Superior temporal gyrus (tissue), 1 donor: ENCODE measurements around the gene PAX5.

Source experiments
- DNase-seq: peaks from one replicate; pipeline ENCODE4 v3.0.0-alpha.2; 2016; ENCODE audit errors: extremely low spot score

Gene PAX5

DNA sequence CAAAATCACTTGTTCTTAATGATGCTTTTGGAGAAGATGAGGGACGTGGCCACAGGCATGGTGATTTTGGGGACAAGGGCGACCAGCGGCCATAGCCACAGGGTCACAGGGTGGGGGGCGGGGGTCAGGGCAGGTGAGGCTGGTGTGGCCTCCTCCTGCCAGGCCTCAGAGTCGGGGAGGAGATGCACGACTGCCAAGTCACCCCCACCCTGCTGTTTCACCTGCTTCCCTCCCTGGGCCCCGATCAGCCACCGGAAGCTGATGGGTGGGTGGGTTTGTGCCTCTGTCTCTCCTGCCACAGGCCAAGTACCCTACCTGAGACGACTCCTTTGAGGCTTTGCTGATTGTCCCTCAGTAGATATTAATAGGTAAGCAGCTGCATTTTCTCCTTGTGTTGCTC lies 199.3 kb downstream of the PAX5 start:
- no peak for DNase-seq

DNA sequence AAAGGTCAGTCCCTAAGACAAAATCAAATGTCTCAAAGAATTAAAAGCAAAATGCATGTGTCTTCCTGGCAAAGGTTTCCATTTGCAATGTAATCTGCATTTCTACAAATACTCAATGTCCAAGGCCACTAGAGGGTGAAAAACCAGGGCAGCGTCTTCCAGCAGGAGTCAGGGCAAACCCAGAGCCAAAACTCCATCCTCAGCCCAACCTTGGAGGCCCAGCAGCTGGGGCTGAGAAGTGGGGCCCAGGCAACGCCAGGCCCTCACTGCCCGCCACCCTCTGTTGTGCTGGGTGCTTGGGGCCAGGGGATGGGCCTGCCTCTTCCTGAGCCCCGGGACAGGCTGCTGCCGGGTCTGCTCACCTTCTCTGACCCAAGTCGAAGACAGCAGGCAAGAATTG lies 200.1 kb downstream of the PAX5 start:
- no peak for DNase-seq

DNA sequence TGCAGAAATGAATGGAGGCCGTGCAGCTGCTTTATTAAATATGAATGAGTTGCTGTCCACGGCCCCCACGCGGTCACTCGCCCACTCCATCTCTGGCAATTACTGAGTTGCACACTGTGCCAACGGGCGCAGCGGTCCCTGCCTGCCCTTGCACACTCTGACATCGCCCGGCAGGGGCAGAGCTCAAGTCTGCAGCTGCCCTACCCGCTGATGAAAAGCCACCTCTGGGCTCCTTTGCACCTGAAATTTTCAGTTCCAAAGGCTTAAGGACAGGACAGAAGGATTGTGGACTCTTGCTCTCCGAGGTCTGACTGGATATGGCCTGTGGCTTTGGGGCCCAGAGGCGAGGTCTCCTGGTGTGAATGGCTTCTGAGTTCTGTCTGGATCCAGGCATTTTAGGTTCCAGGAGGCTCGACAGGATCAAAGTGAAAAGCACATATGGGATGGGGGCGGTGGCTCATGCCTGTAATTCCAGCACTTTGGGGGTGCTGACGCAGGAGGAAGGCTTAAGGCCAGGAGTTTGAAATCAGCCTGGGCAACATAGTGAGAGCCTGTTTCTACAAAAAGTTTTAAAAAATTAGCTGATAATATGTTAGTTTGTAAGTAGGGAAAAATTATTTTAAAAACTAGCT lies 201.8 kb downstream of the PAX5 start:
- DNase-seq = no peak

DNA sequence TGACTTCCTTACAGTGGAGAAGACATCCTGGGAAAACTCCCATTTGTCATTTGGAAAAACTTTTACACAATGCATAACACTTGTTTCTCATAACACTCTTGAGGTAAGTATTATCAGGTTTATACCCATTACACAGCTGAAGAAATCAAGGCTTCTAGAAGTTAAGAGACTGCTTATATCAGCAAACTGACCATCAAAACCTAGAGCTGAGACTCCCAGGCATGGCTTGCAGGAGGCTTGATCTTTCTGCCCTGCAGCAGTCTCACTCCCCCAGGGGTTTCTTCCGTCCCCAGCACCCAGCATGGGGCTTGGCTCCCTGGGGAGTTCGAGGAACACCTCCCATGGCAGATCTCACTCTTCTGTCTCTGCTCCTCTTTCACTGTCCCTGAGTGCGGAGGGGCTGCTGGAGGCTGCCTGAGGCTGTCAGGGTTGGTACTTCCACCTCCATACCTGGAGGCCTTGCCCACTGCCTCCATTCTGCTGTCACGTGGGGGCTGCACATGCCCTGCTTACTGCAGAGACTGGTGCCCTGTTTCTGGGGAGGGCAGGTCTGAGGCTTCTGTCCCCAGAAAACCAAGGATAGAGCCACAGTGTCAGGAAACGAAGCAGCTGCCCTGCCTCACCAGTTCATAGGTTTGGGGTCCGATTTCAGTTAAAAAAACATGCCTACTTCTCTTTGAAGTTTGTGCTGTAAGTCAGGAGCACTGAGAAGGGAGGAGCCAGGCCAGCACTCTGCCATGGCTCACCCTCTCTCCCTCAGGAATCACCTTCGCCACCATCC lies 202.5 kb downstream of the PAX5 start:
- DNase-seq = no peak

DNA sequence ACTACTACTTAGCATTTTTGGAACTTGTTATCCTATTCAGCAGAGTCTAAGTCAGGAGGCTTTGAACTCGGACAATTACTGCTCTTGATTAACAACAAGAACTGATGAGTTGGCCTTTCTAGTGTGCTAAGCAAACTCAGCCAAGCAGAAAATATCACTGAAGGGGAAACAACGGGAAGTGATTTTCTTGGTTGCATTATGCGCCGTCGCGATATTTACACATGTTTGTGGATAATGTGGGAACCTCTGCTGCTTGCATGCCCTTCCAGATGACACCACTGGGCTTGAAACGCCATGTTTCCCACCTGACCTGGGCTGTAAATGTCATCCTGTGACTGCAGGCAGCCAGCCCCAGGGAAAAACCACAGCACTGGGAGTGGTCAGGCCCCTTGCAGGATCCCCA lies 205.5 kb downstream of the PAX5 start:
- no peak for DNase-seq

DNA sequence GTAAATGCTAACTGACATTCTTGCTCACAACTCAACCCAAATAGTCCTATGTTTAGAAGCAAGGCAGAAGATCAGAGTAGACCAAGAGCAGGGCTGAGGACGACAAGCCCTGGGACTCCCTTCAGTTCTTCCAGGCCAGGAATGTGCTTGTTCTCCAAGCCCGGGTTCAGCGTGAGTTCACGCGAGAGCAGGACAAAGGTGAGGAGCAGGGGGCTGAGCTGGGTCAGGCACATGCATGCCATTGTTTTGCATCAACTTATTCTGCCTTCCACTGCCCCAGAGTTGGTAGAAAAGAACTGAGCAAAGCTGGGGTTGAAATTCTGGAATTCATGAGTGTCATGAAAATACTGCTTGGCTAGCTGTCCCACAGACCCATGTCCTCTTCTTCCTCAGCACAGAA lies 206.5 kb downstream of the PAX5 start:
- no peak for DNase-seq

DNA sequence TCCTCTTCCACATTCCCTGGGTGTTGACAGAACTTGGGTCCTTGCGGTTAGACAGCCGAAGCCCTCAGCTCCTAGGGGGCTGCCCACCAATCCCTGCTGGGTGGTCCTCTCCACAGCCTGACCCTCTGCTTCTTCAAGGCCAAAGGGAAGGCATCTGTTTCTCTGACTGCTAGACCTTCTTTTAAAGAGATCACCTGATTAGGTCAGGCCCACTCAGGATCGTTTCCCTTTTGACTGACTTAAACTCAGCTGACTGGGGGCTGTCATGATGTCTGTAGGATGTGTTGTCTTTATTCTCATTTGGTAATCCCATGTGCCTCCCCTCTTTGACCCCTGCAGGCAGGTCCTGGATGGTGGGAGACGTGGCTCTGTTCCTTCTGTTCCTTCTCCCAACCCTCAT lies 207.5 kb downstream of the PAX5 start:
- DNase-seq = no peak

DNA sequence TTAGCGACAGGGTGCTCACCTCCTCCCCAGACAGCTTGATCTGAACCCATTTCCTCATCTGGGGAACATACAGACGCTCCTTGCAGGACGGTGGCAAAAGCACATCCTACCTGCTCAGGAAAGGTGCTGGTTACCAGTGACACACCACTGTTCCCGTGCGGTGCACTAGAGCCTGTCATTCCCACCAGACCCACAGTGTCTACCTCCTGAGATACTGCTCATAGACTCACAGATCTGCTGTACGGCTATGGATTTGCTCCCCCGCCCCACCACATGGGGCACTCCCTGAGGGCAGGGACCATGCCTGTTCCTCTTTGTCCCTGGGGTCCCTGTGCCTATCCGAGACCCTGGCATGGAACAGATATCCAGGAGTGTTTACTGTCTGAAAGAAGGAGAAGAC lies 208.9 kb downstream of the PAX5 start:
- DNase-seq = no peak

DNA sequence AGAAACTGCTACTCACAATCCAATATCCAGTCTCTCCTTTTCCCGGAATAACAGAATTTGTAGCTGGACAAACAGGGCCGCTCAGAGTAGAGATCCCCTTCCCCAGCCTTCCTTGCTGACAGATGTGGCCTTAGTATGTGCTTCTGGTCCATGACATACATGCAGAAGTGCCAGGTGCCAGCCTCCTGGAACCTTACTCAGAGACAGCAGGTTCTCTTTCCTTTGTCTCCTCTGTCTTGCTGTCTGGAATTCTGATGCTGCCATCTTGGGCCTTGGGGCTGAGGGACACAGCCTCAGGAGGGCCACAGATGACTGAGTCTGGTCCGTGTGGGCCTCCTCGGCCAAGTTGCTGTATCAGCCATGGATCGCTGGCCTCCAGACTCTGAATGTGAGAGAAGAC lies 210.1 kb downstream of the PAX5 start:
- DNase-seq = no peak

DNA sequence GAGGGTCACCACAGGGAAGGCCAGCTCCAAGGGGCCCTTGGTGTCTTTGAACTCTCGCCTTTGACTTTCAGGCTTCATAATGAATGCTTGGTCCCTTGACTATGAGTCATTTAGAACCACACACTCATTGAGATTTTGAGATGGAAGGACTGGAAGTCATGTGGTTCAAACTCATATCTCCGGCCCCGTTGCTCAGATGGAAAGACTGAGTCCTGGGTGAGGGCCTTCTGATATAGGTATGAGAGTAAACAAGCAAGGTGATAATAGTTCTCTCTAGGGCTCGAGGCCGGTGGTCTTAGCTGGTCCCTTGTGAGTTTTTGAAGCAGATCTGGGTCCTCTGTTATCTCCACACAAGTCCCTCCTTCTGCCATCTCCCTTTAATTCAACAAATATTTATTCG lies 210.6 kb downstream of the PAX5 start:
- no peak for DNase-seq

DNA sequence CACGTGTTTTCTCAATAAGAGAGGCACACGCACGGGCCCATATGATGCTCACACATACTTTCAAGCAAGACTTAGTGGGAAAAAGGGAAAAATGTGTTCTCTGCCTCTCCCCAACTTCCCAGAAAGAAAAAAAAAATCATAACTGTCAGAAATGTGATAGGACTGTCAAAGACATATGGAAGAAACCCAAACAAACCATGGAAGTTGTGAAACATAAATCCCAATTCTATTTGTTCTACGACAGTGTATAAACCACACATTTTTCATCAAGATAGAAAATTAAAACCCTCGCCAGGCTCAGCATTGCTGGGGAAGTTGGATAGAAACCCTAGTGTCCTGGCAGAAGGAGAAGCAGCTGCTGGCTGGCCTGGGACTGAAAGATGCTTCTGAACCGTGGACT lies 211.9 kb downstream of the PAX5 start:
- DNase-seq = no peak

DNA sequence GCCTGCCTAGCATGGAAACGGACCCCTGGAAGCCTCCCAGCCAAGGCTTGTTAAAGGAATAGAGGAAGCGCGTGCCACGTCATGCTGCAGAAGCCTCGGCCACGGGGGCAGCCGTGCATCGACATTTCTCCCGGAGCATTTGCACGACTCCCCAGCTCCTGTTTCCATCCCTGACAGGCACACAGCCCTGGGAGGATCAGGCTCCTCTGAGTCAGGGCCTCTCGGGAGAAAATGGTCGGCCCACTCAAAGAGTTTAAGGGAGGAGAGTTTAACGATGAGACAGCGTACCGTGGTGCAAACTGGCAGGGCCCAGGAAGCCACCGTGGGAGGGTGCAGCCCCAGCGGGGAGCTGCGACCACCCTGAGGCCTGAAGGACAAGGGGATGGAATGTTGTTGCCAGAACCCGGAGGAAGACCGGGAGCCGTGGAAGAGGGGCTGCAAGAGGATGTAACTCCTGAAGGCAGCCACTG lies 213.6 kb downstream of the PAX5 start:
- DNase-seq = no peak

DNA sequence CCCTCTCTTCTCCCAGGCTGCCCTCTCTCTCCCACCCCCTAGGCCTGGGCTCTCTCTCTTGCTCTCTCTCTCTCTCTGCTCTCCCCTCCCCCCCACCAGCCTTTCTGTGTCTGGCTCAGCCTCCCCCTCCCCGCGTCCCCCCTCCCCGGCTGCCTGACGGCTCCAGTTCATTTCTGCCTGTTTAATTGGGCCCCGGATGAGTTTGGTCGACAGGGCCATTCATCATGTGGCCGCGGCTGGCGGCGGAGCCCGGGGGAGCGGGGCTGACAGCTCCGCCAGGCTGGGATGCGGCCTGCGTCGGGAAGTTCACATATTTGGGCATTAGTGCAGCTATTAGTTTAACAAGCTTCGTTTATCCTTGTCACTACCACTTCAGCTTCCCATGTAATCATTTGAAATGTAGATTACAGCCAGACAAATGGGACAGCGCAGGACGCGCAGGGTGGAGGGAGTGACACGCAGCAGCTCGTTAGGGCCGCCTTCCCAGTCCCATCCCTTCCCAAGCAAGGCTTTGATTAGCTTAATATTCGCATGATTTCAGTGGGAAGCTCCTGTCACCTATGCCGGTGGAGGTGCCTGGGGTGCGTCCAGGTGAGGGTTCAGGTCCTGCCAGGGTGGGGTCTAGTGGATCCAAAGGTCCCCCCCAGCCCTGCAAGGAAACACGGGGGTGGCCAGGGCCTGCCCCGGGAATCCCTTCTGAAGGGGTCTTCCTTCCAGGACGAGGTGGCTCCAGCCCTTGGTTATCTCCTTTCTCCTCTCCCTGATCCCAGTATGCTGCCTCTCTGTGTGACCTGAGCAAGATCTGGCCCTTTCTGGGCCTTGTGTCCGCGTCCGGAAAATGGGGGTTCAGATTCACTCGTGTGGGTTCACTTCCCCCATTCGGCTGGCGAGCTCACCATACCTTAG lies 214.8 kb downstream of the PAX5 start:
- DNase-seq = no peak

DNA sequence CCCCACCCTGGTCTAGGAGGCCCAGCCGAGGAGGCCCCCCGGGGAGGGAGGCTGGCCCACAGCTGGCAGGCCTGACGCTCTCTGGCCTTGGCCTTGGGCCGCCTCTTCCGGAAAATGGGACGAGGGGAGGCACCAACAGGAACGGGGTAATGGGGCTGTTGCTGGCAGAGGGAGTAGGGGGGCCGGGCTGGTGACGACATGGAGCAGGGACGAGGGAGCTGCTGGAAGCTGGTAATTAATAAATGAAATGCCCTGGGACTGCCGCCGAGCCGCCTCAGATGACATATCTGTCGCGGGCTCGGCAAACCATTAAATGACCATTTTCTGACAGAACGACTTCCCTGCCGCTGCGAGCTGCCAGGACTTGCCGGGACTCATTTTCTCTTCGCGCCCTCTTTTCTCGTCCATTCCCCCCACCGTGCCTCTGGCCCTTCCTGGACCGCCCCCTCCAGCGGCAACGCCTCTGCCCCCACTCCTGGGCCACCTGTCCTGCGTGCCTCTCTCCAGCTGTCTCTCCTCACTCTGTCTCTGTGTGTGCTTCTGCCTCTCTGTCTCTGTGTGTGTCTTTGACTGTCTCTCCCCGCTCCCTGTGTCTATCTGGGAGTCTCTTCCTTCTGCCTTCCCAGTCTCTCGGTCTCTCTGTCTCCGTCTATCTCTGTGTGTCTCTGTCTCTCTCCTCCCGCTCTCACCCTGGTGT lies 215.7 kb downstream of the PAX5 start:
- no peak for DNase-seq

DNA sequence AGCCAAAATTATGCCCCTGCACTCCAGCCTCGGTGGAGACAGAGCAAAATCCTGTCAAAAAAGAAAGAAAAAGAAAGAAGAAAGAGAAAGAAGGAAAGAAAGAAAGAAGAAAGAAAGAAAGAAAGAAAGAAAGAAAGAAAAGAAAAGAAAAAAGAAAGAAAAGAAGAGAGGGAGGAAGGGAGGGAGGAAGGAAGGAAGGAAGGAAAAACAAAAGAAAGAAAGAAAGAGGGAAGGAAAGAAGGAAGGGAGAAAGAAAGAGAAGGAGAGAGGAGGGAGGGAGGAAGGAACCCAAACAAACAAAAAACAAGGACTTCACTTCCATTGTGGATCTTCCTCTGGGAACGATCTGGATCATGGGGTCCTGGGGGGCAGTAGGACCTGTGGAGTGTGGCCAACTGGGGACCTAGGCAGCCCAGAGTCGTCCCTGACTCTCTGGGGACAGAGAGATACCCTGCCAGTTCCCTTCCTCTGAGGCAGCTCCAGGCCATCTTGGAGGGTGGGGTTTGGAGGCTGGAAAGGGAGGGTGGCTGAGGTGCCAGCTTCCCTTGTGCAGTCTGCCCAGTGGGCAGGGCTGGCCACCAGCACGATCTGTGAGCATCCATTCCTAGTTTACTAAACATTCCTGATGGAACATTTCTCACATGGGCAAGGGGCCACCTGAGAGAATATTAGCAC lies 216.8 kb downstream of the PAX5 start:
- no peak for DNase-seq

DNA sequence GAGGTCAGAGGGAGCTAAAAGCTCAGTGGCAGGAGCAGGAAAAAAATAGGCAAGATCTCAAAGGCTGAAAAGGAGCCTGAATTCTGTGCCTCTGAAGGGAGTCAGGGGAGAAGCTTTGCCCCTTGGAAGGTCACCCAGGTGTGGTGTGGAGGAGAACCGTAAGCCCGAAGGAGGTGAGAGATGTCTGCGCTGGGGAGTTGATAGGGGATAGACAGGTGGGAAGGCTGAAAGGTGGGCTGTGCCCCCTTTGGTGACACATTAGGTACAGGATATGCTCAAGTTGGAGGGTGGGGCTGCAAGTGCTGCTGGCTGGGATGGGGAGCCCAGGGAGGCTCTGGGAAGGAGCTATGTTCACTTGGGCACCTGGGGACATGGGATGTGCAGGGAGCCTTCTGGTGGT lies 217.7 kb downstream of the PAX5 start:
- DNase-seq = no peak

DNA sequence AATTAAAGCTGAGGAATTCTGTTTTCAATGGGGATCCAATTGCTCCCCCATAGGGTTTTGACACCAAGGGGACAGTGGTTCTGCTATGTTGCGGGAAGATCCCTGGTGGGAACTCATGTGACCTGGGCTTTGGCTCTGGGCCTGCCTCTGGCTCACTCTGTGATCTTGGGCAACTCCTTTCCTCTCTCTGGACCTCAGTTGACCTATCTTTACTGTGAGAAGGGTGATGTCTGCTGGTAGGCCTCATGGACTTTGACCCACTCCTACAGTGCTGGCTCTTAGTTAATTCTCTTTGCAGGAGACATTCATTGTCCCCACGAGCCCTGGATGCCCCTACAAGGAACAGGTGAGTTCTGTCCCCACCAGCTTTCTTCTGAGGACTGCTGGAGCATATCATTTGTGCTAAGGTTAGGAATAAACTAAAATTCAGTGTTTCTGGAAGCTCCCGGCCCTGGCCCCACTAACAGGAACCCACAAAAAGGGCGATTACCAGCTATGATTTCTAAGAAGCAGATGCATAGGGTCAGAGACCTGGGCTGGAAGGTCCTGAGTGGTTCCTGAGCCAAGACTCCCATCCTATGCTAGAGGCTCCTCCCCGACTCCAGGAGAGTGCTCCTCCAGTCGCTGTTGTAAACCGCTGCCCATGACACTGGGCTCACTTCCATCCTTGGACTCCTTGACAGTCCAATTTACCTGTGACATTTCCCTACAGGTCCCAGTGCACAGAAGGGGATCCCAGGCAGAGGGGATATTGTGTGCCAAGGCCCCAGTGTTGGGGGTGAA lies 218.3 kb downstream of the PAX5 start:
- DNase-seq = no peak

DNA sequence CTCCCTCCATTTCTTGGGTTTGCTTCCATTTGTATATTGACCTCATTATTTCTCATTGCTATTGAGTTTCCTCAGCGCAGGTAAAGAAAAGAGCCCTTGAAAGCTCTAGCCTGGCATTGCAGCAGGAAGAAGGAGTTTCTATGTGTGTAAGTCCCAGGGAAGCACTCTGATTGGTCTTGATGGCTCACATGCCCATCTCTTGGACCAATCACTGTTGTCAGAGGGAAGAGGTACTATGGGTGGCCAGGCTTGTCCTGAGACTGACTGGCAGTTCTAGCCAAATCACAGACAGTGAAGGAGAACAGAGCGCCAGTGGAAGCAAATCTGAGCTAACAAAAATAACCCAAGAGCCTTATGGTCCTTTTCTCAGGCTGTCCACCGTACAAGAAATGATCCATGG lies 219.0 kb downstream of the PAX5 start:
- DNase-seq = no peak

DNA sequence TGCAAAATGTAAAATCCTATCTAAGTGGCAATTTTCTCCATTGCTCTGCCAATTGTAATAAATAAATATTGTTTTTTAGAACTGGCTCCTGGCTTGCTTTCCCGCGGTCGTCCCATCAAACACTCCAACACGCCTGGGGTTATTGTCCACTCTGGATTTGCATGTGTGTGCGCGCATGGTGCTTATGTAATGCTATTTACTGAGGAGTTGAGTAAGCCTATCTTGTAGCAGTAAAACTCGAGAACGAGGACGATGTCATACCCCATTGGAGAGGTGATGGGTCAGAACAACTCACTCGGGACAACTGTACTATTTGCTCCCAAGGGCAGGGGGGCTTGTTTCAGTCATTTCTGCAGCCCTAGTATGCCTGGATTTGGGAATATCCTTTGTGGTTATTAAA lies 220.9 kb downstream of the PAX5 start:
- DNase-seq = no peak

DNA sequence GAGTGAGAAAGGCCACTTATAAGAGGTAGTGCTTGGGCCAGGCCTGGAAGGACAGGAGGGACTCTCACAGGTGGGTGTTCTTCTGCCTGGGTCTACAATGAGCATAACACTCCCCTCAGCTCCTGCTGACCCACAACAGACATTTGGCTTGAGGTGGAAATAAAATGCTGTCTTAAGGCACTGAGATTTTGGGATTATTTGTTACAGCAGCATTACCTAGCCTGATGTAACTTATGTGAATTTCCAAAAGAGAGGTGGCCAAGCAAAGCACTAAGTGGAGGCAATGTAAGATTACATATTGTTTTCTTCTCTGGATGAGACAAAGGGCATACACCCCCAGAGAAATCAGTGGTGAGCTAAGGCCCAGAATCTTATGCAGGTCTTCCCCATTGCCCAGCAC lies 221.5 kb downstream of the PAX5 start:
- no peak for DNase-seq

DNA sequence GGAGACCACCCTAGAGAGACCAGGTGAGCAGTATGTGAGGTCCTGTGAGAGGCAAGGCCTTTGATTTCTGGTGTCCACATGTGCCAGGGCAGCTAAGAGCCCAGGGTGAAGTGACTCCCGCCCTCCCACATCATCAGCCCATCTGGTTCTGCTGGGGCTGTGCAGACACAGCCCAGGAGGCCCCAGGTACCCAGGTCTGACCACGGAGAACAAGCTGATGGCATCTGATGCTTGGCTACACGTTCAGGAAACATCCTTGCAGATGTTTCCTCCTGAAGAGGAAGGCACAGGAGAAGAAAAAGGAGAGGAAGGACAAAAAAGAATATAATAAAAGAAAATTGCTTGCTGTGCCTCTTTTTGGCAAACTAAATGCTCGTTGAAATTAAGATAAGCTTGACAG lies 225.8 kb downstream of the PAX5 start:
- DNase-seq = no peak
